Stimulated activated CD4-positive, alpha-beta T cell treated with anti-CD3 and anti-CD28 coated beads, Interleukin-2, amount 100 ng/mL, for 4 hours (primary cell): ENCODE measurements around the gene TUFT1.
A peak's percentile ranks its signal among the peaks of the same experiment; 100 is the strongest.

Experiments used
- DNase-seq: peaks from one replicate; pipeline ENCODE4 v3.0.0-alpha.2; 2020; ENCODE audit warnings: low read depth

TUFT1 gene

GRCh38 chr1:151539321-151540020 lies 638 bp upstream of the TUFT1 start:
- DNase-seq: no peak

GRCh38 chr1:151540982-151541377 lies 871 bp downstream of the TUFT1 start:
- DNase-seq: no peak

GRCh38 chr1:151541752-151542151 lies 1.6 kb downstream of the TUFT1 start:
- DNase-seq: no peak

GRCh38 chr1:151542710-151543129 lies 2.6 kb downstream of the TUFT1 start:
- DNase-seq: no peak

GRCh38 chr1:151545542-151545941 lies 5.4 kb downstream of the TUFT1 start:
- no peak for DNase-seq

- no peak for DNase-seq
Measured at GRCh38 chr1:151546011-151546925, 6.2 kb downstream of the TUFT1 start.

GRCh38 chr1:151547119-151547899 lies 7.2 kb downstream of the TUFT1 start:
- DNase-seq: no peak

GRCh38 chr1:151547900-151548230 lies 7.8 kb downstream of the TUFT1 start:
- DNase-seq: no peak

- no peak for DNase-seq
Measured at GRCh38 chr1:151549199-151549598, 9.1 kb downstream of the TUFT1 start.

- DNase-seq: no peak
Measured at GRCh38 chr1:151553659-151554058, 13.6 kb downstream of the TUFT1 start.

GRCh38 chr1:151556052-151556451 lies 15.9 kb downstream of the TUFT1 start:
- DNase-seq: no peak

GRCh38 chr1:151562661-151563060 lies 22.6 kb downstream of the TUFT1 start:
- DNase-seq: no peak

GRCh38 chr1:151563376-151563775 lies 23.3 kb downstream of the TUFT1 start:
- DNase-seq: no peak

GRCh38 chr1:151565502-151566189 lies 25.5 kb downstream of the TUFT1 start:
- DNase-seq: no peak

- peak; percentile 26 for DNase-seq
Measured at GRCh38 chr1:151568626-151569088, 28.5 kb downstream of the TUFT1 start.

GRCh38 chr1:151570819-151571218 lies 30.7 kb downstream of the TUFT1 start:
- DNase-seq: no peak

- no peak for DNase-seq
Measured at GRCh38 chr1:151574575-151575529, 34.7 kb downstream of the TUFT1 start.

- DNase-seq: no peak
Measured at GRCh38 chr1:151577173-151577572, 37.1 kb downstream of the TUFT1 start.

- DNase-seq: no peak
Measured at GRCh38 chr1:151578941-151579340, 38.8 kb downstream of the TUFT1 start.

GRCh38 chr1:151579436-151580225 lies 39.5 kb downstream of the TUFT1 start:
- DNase-seq: no peak
